SU-DHL-6 (cell line): ENCODE results near the gene KRT79.
"Not testable (repeated sequence)": the region's sequence is repeated elsewhere in the genome, so short reads cannot be mapped to it uniquely, and the experiment has no call there.

Source experiments
- CTCF ChIP-seq: fragments of 200-600 bp; sonication (generic); IDR thresholded peaks from one replicate; pipeline ENCODE4 v1.5.1; 2017; ENCODE audit warnings: antibody characterized with exemption, mild to moderate bottlenecking, low read length, moderate library complexity; ENCODE audit not compliant: insufficient read depth, poor library complexity, severe bottlenecking
- EZH2phosphoT487 ChIP-seq: fragments of 200-600 bp; sonication (generic), shearing (Covaris generic); conservative IDR thresholded peaks from 2 replicates; pipeline ENCODE4 v1.6.1; 2018; ENCODE audit warnings: mild to moderate bottlenecking, antibody characterized with exemption, low read length, moderate library complexity, mixed read lengths

GRCh38 chr12:52856077-52856476 is 22.0 kb upstream of the KRT79 start:
- not testable (repeated sequence) for TF ChIP-seq CTCF, EZH2phosphoT487
